ENCODE data around the gene EGFR.

DNA sequence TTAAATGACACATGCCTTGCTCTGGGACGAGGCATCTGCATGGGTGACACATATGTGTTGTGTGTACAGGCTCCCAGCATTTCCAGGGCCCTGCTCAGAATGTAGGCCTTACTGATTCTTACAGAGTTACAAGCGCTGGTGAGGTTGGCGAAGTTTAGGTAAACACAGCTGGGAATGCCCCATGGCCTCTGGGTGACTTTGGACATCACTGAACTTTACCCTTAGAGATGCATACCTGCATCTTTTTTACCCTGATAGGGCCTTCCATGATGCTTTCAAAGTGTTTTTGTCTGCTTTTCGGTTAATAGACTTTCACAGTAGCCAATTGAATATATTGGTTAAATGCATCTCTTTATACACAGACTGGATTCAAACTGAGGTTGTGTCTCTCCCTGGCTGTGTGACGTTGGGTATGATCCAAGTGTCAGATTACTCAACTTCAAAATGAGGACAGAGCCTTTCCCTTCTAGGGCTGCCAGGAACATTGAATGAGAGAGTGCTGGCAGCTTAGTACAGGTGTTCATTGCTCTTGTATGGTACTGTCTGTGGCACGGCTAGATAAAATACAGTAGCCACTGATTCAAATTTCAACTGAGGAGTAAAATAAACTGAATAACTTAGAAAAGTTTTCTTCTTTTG is 29.5 kb downstream of the EGFR start:
- no peak for TF ChIP-seq POLR2A (IDR thresholded peaks at IDR 0.05)
- TF ChIP-seq CTCF (IDR thresholded peaks at IDR 0.05) = no peak

Measured in lower leg skin (tissue), 3 donors.